Neural crest cell (in vitro differentiated cells): ENCODE results near the gene RAB21. TPM values are rescaled to one million over a fixed set of nuclear protein-coding genes. Genes with fewer than 3 reads are reported as not detected.

ENCODE experiments used
- DNase-seq: peaks from one replicate; pipeline ENCODE4 v3.0.0; 2021; ENCODE audit warnings: low read depth, mixed read lengths, low spot score
- H3K27ac Mint-ChIP-seq: one replicate; pipeline ENCODE4 v1.8.0; 2021; ENCODE audit warnings: mild to moderate bottlenecking, mixed read lengths; ENCODE audit not compliant: unreplicated experiment
- H3K27me3 Mint-ChIP-seq: 2 replicates; pipeline ENCODE4 v1.8.0; 2021; ENCODE audit warnings: low read depth, mild to moderate bottlenecking, mixed read lengths
- H3K36me3 Mint-ChIP-seq: 2 replicates; pipeline ENCODE4 v1.8.0; 2021; ENCODE audit warnings: low read depth, mild to moderate bottlenecking, mixed read lengths
- H3K4me1 Mint-ChIP-seq: 2 replicates; pipeline ENCODE4 v1.8.0; 2021; ENCODE audit warnings: mixed read lengths
- H3K4me3 Mint-ChIP-seq: one replicate; pipeline ENCODE4 v1.8.0; 2021; ENCODE audit warnings: mild to moderate bottlenecking, mixed read lengths
- H3K9me3 Mint-ChIP-seq: 2 replicates; pipeline ENCODE4 v1.8.0; 2021; ENCODE audit warnings: mixed read lengths
- CTCF ChIP-seq: fragments of 200-600 bp; sonication (generic); conservative IDR thresholded peaks from 2 replicates; pipeline ENCODE4 v1.5.0; 2021; ENCODE audit warnings: antibody characterized with exemption, mild to moderate bottlenecking
- long read RNA-seq: library from polyadenylated mRNA; unstranded; transcript quantifications from one replicate; pipeline ENCODE4 v2.0.0, GENCODE V29; 2020
- total RNA-seq: library from RNA; stranded (reverse); gene quantifications from 2 replicates; pipeline ENCODE4 v1.2.1, GENCODE V29; 2021

The RAB21 gene
- 59.1 and 63.7 TPM in 2 replicates for total RNA-seq
- long read RNA-seq, partial matches to known transcripts = 0 of 6 reads
- long read RNA-seq, other reads (novel, unspliced or antisense) = 6 of 6 reads

DNA sequence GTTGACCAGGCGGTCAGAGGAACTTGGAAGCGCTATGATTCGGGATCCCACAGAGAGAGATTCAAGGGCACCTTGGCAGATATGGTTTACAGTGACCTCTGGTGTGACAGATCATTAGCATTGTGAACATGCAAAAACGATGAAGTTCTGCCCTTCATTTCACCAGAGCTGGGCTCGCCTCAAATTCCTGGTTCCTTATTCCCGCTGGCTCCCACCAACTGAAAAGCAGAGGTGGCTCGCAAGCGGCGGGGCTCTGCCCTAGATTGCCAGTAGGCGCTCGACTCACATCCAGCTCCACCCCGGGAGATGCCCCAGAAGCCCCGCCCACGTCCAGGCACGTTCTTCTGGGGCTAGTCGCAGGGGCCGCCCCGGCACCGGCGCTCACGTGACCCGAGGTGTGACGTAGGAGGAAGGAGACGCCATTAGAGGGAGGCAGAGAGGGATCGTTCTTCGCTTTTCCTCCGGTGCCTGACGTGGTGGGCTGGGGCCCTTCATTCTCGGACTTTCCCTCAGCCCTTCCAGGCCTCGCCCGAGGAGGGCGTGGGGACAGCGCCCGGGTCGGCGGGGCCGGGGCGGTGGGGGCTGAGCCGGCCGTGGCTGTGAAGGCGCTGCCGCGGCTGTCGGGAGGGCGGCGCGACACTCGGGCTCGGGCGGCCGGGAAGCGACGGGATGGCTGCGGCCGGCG lies at the start of gene RAB21:
Gene RAB21 (plus strand): TSS at position 403 of the 685 bp plus-strand sequence. CDS start 267 bp downstream, at position 670.
- H3K36me3 Mint-ChIP-seq = peaks cover 16% of the 10 kb centered on the region

GRCh38 chr12:71704920-71705319 lies 49.7 kb upstream of the RAB21 start:
- no peak overlapping the region for H3K4me3 Mint-ChIP-seq
- DNase-seq = no peak
- TF ChIP-seq CTCF = no peak
- peaks cover 11% of the 10 kb centered on the region for H3K4me1 Mint-ChIP-seq
- H3K27ac Mint-ChIP-seq = no peak overlapping the region
- peaks cover 6% of the 10 kb centered on the region for H3K36me3 Mint-ChIP-seq
- no peaks in the 10 kb centered on the region for H3K9me3 Mint-ChIP-seq
- no peaks in the 10 kb centered on the region for H3K27me3 Mint-ChIP-seq

More for the DNA sequence above, at the start of gene RAB21:
- DNase-seq = peak; percentile 92
- Mint-ChIP-seq H3K27me3 (peaks cover 32% of the 10 kb centered on the region), H3K4me1 (peaks cover 22% of the 10 kb centered on the region), H3K27ac (peak within 1 kb of the TSS; percentile 91), H3K4me3 (peak within 1 kb of the TSS; percentile 92), H3K9me3 (peaks cover 6% of the 10 kb centered on the region)
- peak; percentile 42 for TF ChIP-seq CTCF

DNA sequence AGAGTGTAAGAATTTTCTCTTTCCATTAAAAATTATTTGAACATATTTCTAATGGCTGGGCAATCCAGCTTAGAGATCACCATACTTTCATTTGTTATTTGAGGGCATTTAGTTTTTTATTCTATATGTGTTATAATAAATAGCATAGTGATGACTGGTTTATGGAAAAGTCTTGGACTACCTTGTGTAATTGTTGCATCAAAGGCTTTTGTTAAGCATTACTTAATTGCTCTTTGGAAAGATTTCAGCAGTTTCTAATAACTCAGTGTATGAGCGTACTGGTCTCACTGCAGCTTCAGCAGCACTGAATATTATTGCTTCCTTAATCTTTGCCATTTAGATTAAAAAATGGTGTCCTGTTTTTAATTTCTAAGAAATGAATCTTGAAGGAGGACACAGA lies 46.0 kb upstream of the RAB21 start:
- no peak for DNase-seq

GRCh38 chr12:71710276-71711125 lies 44.2 kb upstream of the RAB21 start:
- Mint-ChIP-seq H3K4me3 (no peak overlapping the region), H3K36me3 (peaks cover 16% of the 10 kb centered on the region), H3K9me3 (peaks cover 17% of the 10 kb centered on the region), H3K4me1 (peaks cover 11% of the 10 kb centered on the region), H3K27me3 (no peaks in the 10 kb centered on the region), H3K27ac (no peak overlapping the region)
- no peak for TF ChIP-seq CTCF
- DNase-seq = no peak

More for the DNA sequence above, 46.0 kb upstream of the RAB21 start:
- H3K27ac Mint-ChIP-seq = no peak overlapping the region
- H3K27me3 Mint-ChIP-seq = no peaks in the 10 kb centered on the region
- TF ChIP-seq CTCF = no peak
- H3K4me1 Mint-ChIP-seq = peaks cover 11% of the 10 kb centered on the region
- peaks cover 16% of the 10 kb centered on the region for H3K36me3 Mint-ChIP-seq
- no peak overlapping the region for H3K4me3 Mint-ChIP-seq
- H3K9me3 Mint-ChIP-seq = peaks cover 13% of the 10 kb centered on the region

- Mint-ChIP-seq H3K9me3 (peaks cover 6% of the 10 kb centered on the region), H3K4me1 (peaks cover 4% of the 10 kb centered on the region), H3K36me3 (no peaks in the 10 kb centered on the region), H3K27ac (no peak overlapping the region), H3K4me3 (no peak overlapping the region), H3K27me3 (no peaks in the 10 kb centered on the region)
- TF ChIP-seq CTCF = no peak
- DNase-seq = no peak
Observed at GRCh38 chr12:71718611-71719010, 36.1 kb upstream of the RAB21 start.
